Gastroesophageal sphincter (tissue), 3 donors: Measurements from ENCODE around the gene HIVEP2.

ENCODE experiments used
- CTCF ChIP-seq, 4 experiments: fragments of 200-600 bp in 2 of 4; fragments of 450-650 bp in 2 of 4; sonication (generic) in 1 of 4; IDR thresholded peaks; one replicate each; pipeline ENCODE4 v1.5.1; 2017 to 2019; ENCODE audit warnings: antibody characterized with exemption in 4 of 4, mild to moderate bottlenecking in 2 of 4, moderate library complexity in 2 of 4
- POLR2AphosphoS5 ChIP-seq: sonication (generic); formaldehyde crosslinking; IDR thresholded peaks from one replicate; pipeline ENCODE4 v1.6.1; 2017; ENCODE audit warnings: antibody characterized with exemption

GRCh38 chr6:142933701-142934100, 11.3 kb downstream of the HIVEP2 start:
- TF ChIP-seq POLR2AphosphoS5 (no peak), CTCF (IDR thresholded peaks at IDR 0.05) (no peak)
